HEK293T (cell line): ENCODE measurements around the gene CAPRIN1.

Experiments
- ARNT ChIP-seq: fragments of 450-650 bp; IDR thresholded peaks from 2 replicates; pipeline ENCODE4 v1.6.1; 2017; ENCODE audit warnings: mild to moderate bottlenecking
- BHLHE40 ChIP-seq: fragments of 450-650 bp; IDR thresholded peaks from 2 replicates; pipeline ENCODE4 v1.6.1; 2016; ENCODE audit warnings: mild to moderate bottlenecking, moderate library complexity, borderline replicate concordance
- ELF4 ChIP-seq: fragments of 450-650 bp; IDR thresholded peaks from 2 replicates; pipeline ENCODE4 v1.6.1; 2017; ENCODE audit warnings: antibody characterized with exemption
- FOXK2 ChIP-seq: fragments of 450-650 bp; IDR thresholded peaks from 2 replicates; pipeline ENCODE4 v1.6.1; 2016; ENCODE audit warnings: mild to moderate bottlenecking
- HDGF ChIP-seq: fragments of 450-650 bp; IDR thresholded peaks from 2 replicates; pipeline ENCODE4 v1.6.1; 2017; ENCODE audit warnings: antibody characterized with exemption, borderline replicate concordance
- LEF1 ChIP-seq: fragments of 450-650 bp; IDR thresholded peaks from 2 replicates; pipeline ENCODE4 v1.6.1; 2017; ENCODE audit warnings: mild to moderate bottlenecking, borderline replicate concordance
- NFRKB ChIP-seq: fragments of 450-650 bp; IDR thresholded peaks from 2 replicates; pipeline ENCODE4 v1.6.1; 2016; ENCODE audit warnings: mild to moderate bottlenecking, moderate library complexity
- SP1 ChIP-seq: fragments of 450-650 bp; IDR thresholded peaks from 2 replicates; pipeline ENCODE4 v1.6.1; 2017
- SUZ12 ChIP-seq: fragments of 450-650 bp; IDR thresholded peaks from 2 replicates; pipeline ENCODE4 v1.6.1; 2016; ENCODE audit warnings: mild to moderate bottlenecking
- ZNF384 ChIP-seq: fragments of 450-650 bp; IDR thresholded peaks from 2 replicates; pipeline ENCODE4 v1.6.1; 2016

- TF ChIP-seq FOXK2 (no peak), SUZ12 (no peak), SP1 (no peak), ZNF384 (no peak), ARNT (no peak), BHLHE40 (no peak), HDGF (no peak), ELF4 (no peak), NFRKB (no peak), LEF1 (no peak)
Measured at GRCh38 chr11:34072832-34073231, 21.3 kb downstream of the CAPRIN1 start.
